Osteocyte (in vitro differentiated cells): ENCODE data around the gene TOGARAM2. TPM values are rescaled to one million over a fixed set of nuclear protein-coding genes. Genes with fewer than 3 reads are reported as not detected.

Experiments
- DNase-seq: peaks from one replicate; pipeline ENCODE4 v3.0.0; 2021; ENCODE audit warnings: mixed read lengths; ENCODE audit not compliant: unreplicated experiment; ENCODE audit errors: extremely low spot score
- H3K27ac Mint-ChIP-seq: one replicate; pipeline ENCODE4 v1.8.0; 2021; ENCODE audit warnings: mild to moderate bottlenecking, mixed read lengths; ENCODE audit not compliant: unreplicated experiment
- H3K27me3 Mint-ChIP-seq: one replicate; pipeline ENCODE4 v1.8.0; 2021; ENCODE audit warnings: mixed read lengths; ENCODE audit not compliant: unreplicated experiment
- H3K36me3 Mint-ChIP-seq: one replicate; pipeline ENCODE4 v1.8.0; 2021; ENCODE audit warnings: mixed read lengths; ENCODE audit not compliant: unreplicated experiment
- H3K4me1 Mint-ChIP-seq: one replicate; pipeline ENCODE4 v1.8.0; 2021; ENCODE audit warnings: mixed read lengths; ENCODE audit not compliant: unreplicated experiment
- H3K4me3 Mint-ChIP-seq: one replicate; pipeline ENCODE4 v1.8.0; 2021; ENCODE audit warnings: mild to moderate bottlenecking, moderate library complexity, mixed read lengths; ENCODE audit not compliant: unreplicated experiment
- H3K9me3 Mint-ChIP-seq: one replicate; pipeline ENCODE4 v1.8.0; 2021; ENCODE audit warnings: mixed read lengths; ENCODE audit not compliant: unreplicated experiment
- CTCF ChIP-seq: fragments of 200-600 bp; sonication (generic); IDR thresholded peaks from 2 replicates; pipeline ENCODE4 v1.5.0; 2021; ENCODE audit warnings: antibody characterized with exemption, mild to moderate bottlenecking, moderate library complexity
- total RNA-seq: library from RNA; stranded (reverse); gene quantifications from 2 replicates; pipeline ENCODE4 v1.2.1, GENCODE V29; 2021

TOGARAM2 gene
- total RNA-seq, 1 donor from 2014 or later, result not detected

GRCh38 chr2:29009270-29009669 is 28.2 kb downstream of the TOGARAM2 start:
- H3K4me1 Mint-ChIP-seq, result peaks cover 16% of the 10 kb centered on the region
- H3K36me3 Mint-ChIP-seq, result no peaks in the 10 kb centered on the region
- H3K27me3 Mint-ChIP-seq, result no peaks in the 10 kb centered on the region
- H3K27ac Mint-ChIP-seq, result no peak overlapping the region
- no peaks in the 10 kb centered on the region for H3K9me3 Mint-ChIP-seq
- H3K4me3 Mint-ChIP-seq, result no peak overlapping the region
- DNase-seq, result no peak
- TF ChIP-seq CTCF, result no peak

GRCh38 chr2:29009711-29010677 is 28.9 kb downstream of the TOGARAM2 start:
- no peak overlapping the region for H3K27ac Mint-ChIP-seq
- no peak overlapping the region for H3K4me3 Mint-ChIP-seq
- H3K27me3 Mint-ChIP-seq, result no peaks in the 10 kb centered on the region
- H3K4me1 Mint-ChIP-seq, result peaks cover 23% of the 10 kb centered on the region
- DNase-seq, result no peak
- no peaks in the 10 kb centered on the region for H3K9me3 Mint-ChIP-seq
- no peak for TF ChIP-seq CTCF
- H3K36me3 Mint-ChIP-seq, result no peaks in the 10 kb centered on the region

GRCh38 chr2:29010946-29011345 is 29.8 kb downstream of the TOGARAM2 start:
- H3K4me1 Mint-ChIP-seq, result peaks cover 32% of the 10 kb centered on the region
- H3K27me3 Mint-ChIP-seq, result no peaks in the 10 kb centered on the region
- no peaks in the 10 kb centered on the region for H3K9me3 Mint-ChIP-seq
- no peak overlapping the region for H3K27ac Mint-ChIP-seq
- no peak for DNase-seq
- no peaks in the 10 kb centered on the region for H3K36me3 Mint-ChIP-seq
- H3K4me3 Mint-ChIP-seq, result no peak overlapping the region
- TF ChIP-seq CTCF, result no peak

- Mint-ChIP-seq H3K36me3 (no peaks in the 10 kb centered on the region), H3K4me1 (peaks cover 34% of the 10 kb centered on the region), H3K27ac (no peak overlapping the region), H3K27me3 (no peaks in the 10 kb centered on the region), H3K4me3 (no peak overlapping the region), H3K9me3 (no peaks in the 10 kb centered on the region)
- DNase-seq, result no peak
- no peak for TF ChIP-seq CTCF
Observed at GRCh38 chr2:29011418-29012060, 30.4 kb downstream of the TOGARAM2 start.

- H3K9me3 Mint-ChIP-seq, result no peaks in the 10 kb centered on the region
- no peaks in the 10 kb centered on the region for H3K36me3 Mint-ChIP-seq
- no peak overlapping the region for H3K27ac Mint-ChIP-seq
- H3K27me3 Mint-ChIP-seq, result no peaks in the 10 kb centered on the region
- no peak overlapping the region for H3K4me3 Mint-ChIP-seq
- no peak for DNase-seq
- TF ChIP-seq CTCF, result no peak
- peaks cover 36% of the 10 kb centered on the region for H3K4me1 Mint-ChIP-seq
Observed at GRCh38 chr2:29012211-29012681, 31.1 kb downstream of the TOGARAM2 start.
